GM21825 (cell line): ENCODE results near the gene TBC1D8.

ENCODE experiments used
- ATAC-seq: cut with Tn5 transposase; IDR thresholded peaks from one replicate; pipeline ENCODE4 v1.9.1; 2021; ENCODE audit warnings: mild to moderate bottlenecking, moderate library complexity; ENCODE audit not compliant: unreplicated experiment

Gene TBC1D8

GRCh38 chr2:101037161-101037755, 113.9 kb downstream of the TBC1D8 start:
- no peak for ATAC-seq

- ATAC-seq, result no peak
Observed at GRCh38 chr2:101036562-101036961, 114.6 kb downstream of the TBC1D8 start.

- no peak for ATAC-seq
Observed at GRCh38 chr2:101032084-101032776, 119.0 kb downstream of the TBC1D8 start.

GRCh38 chr2:101030866-101031554, 120.2 kb downstream of the TBC1D8 start:
- no peak for ATAC-seq

- no peak for ATAC-seq
Observed at GRCh38 chr2:101027852-101028251, 123.3 kb downstream of the TBC1D8 start.

GRCh38 chr2:101026923-101027469, 124.2 kb downstream of the TBC1D8 start:
- ATAC-seq, result no peak

- ATAC-seq, result no peak
Observed at GRCh38 chr2:101026253-101026701, 124.9 kb downstream of the TBC1D8 start.

- no peak for ATAC-seq
Observed at GRCh38 chr2:101025561-101025960, 125.6 kb downstream of the TBC1D8 start.

- no peak for ATAC-seq
Observed at GRCh38 chr2:101023327-101024107, 127.7 kb downstream of the TBC1D8 start.

- ATAC-seq, result no peak
Observed at GRCh38 chr2:101022221-101022620, 129.0 kb downstream of the TBC1D8 start.

GRCh38 chr2:101018934-101019333, 132.2 kb downstream of the TBC1D8 start:
- ATAC-seq, result no peak

- ATAC-seq, result no peak
Observed at GRCh38 chr2:101017371-101017770, 133.8 kb downstream of the TBC1D8 start.

- no peak for ATAC-seq
Observed at GRCh38 chr2:101014264-101014857, 136.8 kb downstream of the TBC1D8 start.

GRCh38 chr2:101012706-101013181, 138.4 kb downstream of the TBC1D8 start:
- ATAC-seq, result no peak

- peak; percentile 91 for ATAC-seq
Observed at GRCh38 chr2:101012054-101012705, 139.0 kb downstream of the TBC1D8 start.

GRCh38 chr2:101011152-101011551, 140.0 kb downstream of the TBC1D8 start:
- ATAC-seq, result no peak

- no peak for ATAC-seq
Observed at GRCh38 chr2:101007415-101008345, 143.5 kb downstream of the TBC1D8 start.

- ATAC-seq, result no peak
Observed at GRCh38 chr2:101006065-101006715, 145.0 kb downstream of the TBC1D8 start.
